Dendritic cell treated with granulocyte-macrophage colony-stimulating factor and Interleukin-4, amounts not matched to agents 40 ng/mL and 50 ng/mL, for 4 days (primary cell): ENCODE measurements around the gene NEO1.

Source experiments
- H3K27ac Mint-ChIP-seq: one replicate; pipeline ENCODE4 v1.8.0; 2022; ENCODE audit warnings: mild to moderate bottlenecking, mixed read lengths
- H3K27me3 Mint-ChIP-seq: one replicate; pipeline ENCODE4 v1.8.0; 2022; ENCODE audit warnings: mild to moderate bottlenecking, mixed read lengths
- H3K36me3 Mint-ChIP-seq: one replicate; pipeline ENCODE4 v1.8.0; 2022; ENCODE audit warnings: low read depth, mixed read lengths
- H3K4me1 Mint-ChIP-seq: one replicate; pipeline ENCODE4 v1.8.0; 2022; ENCODE audit warnings: low read depth, mixed read lengths
- H3K4me3 Mint-ChIP-seq: one replicate; pipeline ENCODE4 v1.8.0; 2022; ENCODE audit warnings: mild to moderate bottlenecking, moderate library complexity, mixed read lengths
- H3K9me3 Mint-ChIP-seq: one replicate; pipeline ENCODE4 v1.8.0; 2022; ENCODE audit warnings: mixed read lengths
- intact Hi-C: fragments of 100-400 bp; cut with micrococcal nuclease; formaldehyde crosslinking; loops from one replicate; pipeline ENCODE4 v1.15.0; 2022

The NEO1 gene

GRCh38 chr15:73120269-73120668 lies 68.0 kb downstream of the NEO1 start:
- H3K27me3 Mint-ChIP-seq, result peaks cover 32% of the 10 kb centered on the region
- H3K27ac Mint-ChIP-seq, result no peak overlapping the region
- no peaks in the 10 kb centered on the region for H3K36me3 Mint-ChIP-seq
- intact Hi-C loops, result no loop called here
- H3K9me3 Mint-ChIP-seq, result no peaks in the 10 kb centered on the region
- no peaks in the 10 kb centered on the region for H3K4me1 Mint-ChIP-seq
- no peak overlapping the region for H3K4me3 Mint-ChIP-seq

DNA sequence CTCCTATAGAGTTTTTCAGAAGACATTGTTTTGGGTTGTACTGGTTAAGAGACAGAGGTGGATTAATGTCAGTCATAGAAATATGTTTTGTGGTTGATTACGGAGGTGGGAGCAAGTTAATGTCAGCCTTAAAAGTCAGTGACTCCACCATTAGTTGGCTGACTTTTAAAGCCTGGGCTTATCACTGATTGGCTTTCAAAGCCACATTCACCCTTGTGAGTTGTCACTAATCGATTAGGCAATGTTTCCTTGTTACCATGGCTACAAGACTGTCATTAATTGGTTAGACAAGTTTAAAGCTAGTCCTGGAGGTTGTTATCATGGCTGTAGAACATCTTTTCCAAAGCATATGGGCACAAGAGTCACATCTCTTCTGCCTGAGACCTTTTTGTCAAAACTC lies 73.0 kb downstream of the NEO1 start:
- Mint-ChIP-seq H3K27ac (no peak overlapping the region), H3K9me3 (no peaks in the 10 kb centered on the region), H3K27me3 (peaks cover 15% of the 10 kb centered on the region), H3K4me1 (no peaks in the 10 kb centered on the region), H3K36me3 (no peaks in the 10 kb centered on the region), H3K4me3 (no peak overlapping the region)
- intact Hi-C loops, result no loop called here

DNA sequence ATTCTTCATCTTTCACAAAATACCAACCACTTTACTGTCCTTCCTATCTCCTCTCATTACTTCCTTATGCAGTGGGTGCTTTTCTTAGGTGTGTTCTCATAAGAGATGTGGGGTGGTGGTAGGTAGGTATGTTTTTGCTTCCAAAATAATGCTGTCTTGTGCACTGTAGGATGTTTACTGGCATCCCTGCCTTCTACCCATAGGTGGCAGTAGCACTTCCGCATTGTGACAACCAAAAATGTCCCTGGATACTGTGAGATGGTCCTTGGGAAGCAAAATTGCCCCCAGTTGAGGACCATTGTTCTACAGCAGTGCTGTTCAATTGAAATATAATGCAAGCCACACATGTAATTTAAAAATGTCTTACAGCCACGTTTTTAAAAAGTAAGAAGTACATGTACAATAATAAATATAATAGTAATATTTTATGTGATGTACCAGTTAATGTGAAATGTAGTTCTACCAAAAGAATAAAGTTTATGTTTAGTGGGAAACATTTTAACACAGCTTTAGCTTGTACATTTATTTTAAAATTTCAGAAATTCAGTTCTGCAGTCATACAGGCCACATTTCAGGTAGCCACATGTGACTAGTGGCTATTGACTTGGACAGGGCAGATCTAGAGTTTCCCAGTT lies 75.2 kb downstream of the NEO1 start:
- no peaks in the 10 kb centered on the region for H3K36me3 Mint-ChIP-seq
- H3K27me3 Mint-ChIP-seq, result peaks cover 20% of the 10 kb centered on the region
- H3K9me3 Mint-ChIP-seq, result no peaks in the 10 kb centered on the region
- intact Hi-C loops, result no loop called here
- no peak overlapping the region for H3K27ac Mint-ChIP-seq
- H3K4me1 Mint-ChIP-seq, result no peaks in the 10 kb centered on the region
- no peak overlapping the region for H3K4me3 Mint-ChIP-seq

DNA sequence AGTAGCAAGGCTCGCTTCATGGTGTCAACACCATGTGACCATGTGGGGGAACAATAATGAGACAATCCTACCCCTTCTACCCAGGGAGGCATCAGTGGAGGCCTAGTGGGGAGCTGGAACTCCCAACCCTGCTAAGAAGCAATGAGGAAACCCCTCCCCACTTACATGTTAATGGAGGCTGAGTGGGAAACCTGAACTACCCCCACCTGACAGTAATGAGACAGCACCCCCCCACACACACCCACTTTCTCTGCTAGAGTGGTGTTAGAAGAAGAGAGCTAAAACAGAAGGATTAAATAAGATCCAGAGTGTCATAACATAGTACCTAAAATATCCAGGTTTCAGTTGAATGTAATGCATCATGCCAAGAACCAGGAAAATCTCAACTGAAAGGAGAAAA lies 78.6 kb downstream of the NEO1 start:
- Mint-ChIP-seq H3K27ac (no peak overlapping the region), H3K36me3 (no peaks in the 10 kb centered on the region), H3K9me3 (no peaks in the 10 kb centered on the region), H3K4me1 (no peaks in the 10 kb centered on the region), H3K4me3 (no peak overlapping the region), H3K27me3 (peaks cover 15% of the 10 kb centered on the region)
- intact Hi-C loops, result no loop called here

GRCh38 chr15:73134196-73134595 lies 81.9 kb downstream of the NEO1 start:
- peaks cover 20% of the 10 kb centered on the region for H3K27me3 Mint-ChIP-seq
- intact Hi-C loops, result no loop called here
- H3K4me3 Mint-ChIP-seq, result no peak overlapping the region
- H3K4me1 Mint-ChIP-seq, result no peaks in the 10 kb centered on the region
- H3K36me3 Mint-ChIP-seq, result no peaks in the 10 kb centered on the region
- no peaks in the 10 kb centered on the region for H3K9me3 Mint-ChIP-seq
- H3K27ac Mint-ChIP-seq, result no peak overlapping the region

DNA sequence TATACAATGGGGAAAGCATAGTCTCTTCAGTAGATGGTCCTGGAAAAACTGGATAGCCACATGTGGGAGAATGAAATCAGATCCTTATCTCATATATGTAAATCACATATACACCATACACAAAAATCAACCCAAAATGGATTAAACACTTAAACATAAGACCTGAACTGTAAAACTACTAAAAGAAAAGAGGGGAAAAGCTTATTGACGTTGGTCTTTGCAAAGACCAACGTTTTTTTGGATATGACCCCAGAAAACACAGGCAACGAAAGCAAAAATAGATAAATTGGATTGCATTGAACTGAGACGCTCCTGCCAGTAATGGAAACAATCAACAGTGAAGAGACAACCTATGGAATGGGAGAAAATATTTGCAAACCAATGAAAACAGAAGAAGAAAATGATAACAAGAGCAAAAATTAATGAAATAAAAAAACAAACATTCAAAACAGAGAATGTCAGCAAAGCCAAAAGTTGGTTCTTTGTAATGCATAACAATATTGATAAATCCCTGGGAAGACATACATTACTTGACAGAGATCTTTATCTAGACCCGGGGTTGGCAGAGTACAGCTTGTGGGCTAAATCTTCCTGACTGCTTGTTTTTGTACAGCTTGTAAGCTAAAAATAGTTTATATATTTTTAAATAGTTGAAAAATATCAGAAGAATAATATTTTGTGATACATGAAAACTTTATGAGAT lies 86.9 kb downstream of the NEO1 start:
- Mint-ChIP-seq H3K27ac (no peak overlapping the region), H3K36me3 (no peaks in the 10 kb centered on the region), H3K27me3 (peaks cover 19% of the 10 kb centered on the region), H3K4me3 (no peak overlapping the region), H3K4me1 (peaks cover 6% of the 10 kb centered on the region), H3K9me3 (no peaks in the 10 kb centered on the region)
- intact Hi-C loops, result no loop called here

DNA sequence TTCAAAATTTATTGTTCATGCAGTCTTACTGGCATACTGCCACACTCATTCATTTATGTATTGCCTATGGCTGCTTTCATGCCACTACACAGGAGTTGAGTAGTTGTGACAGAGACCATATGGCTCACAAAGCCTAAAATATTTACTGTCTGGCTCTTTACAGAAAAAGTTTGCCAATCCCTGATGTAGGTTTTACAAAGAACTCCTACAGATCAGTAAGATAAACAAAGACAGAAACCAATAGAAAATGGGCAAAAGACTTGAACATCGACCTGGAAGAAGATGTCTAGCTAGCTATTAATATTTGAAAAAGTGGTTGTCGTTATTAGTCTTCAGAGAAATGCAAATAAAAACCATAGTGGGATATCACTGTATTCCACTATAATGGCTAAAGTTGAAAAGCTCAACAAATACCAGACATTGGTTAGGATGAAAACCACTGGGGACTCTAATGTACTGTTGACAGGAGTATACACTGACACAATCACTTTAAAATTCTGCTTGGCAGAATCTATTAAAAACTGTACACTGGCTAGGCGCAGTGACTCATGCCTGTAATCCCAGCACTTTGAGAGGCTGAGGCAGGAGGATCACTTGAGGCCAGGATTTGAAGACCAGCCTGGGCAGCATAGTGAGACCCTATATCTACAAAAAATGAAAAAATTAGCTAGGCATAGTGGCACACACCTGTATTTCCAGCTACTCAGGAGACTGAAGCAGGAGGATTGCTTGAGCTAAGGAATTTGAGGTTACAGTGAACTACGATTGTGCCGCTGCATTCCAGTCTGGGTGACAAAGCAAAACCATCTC lies 87.7 kb downstream of the NEO1 start:
- Mint-ChIP-seq H3K27ac (no peak overlapping the region), H3K4me3 (no peak overlapping the region), H3K36me3 (no peaks in the 10 kb centered on the region), H3K9me3 (no peaks in the 10 kb centered on the region), H3K27me3 (peaks cover 25% of the 10 kb centered on the region), H3K4me1 (peaks cover 6% of the 10 kb centered on the region)
- intact Hi-C loops, result no loop called here

DNA sequence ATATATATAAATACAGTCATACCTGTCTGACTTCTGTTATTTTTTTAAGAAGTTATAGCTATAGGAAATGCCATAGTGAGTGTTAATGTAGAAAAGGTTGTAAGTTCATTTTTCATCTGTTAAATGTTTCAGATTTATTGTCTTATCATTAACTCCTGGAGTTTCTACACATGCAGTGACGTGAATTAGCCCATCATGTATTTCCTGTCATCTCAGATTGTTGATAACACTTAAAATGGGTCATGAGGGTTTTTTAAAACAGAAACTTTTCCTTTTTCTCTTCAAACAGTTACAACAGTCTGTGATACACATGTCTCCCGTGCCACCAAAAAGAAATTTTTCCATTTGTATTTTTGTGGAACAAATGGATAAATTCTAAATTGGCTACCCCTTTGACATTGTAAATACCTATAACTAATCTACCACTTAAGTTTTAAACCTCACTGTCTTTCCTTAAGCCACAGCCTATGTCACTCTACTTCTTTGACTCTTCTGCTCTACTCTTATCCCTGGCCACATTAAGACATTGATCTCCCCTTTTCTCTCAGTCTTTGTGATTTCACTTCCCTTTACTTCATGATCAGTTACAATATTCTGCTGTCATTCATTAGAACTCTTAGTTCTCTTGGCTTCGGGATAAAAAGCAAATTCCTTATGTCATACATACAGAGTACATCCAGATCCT lies 89.1 kb downstream of the NEO1 start:
- intact Hi-C loops, result no loop called here
- no peak overlapping the region for H3K27ac Mint-ChIP-seq

DNA sequence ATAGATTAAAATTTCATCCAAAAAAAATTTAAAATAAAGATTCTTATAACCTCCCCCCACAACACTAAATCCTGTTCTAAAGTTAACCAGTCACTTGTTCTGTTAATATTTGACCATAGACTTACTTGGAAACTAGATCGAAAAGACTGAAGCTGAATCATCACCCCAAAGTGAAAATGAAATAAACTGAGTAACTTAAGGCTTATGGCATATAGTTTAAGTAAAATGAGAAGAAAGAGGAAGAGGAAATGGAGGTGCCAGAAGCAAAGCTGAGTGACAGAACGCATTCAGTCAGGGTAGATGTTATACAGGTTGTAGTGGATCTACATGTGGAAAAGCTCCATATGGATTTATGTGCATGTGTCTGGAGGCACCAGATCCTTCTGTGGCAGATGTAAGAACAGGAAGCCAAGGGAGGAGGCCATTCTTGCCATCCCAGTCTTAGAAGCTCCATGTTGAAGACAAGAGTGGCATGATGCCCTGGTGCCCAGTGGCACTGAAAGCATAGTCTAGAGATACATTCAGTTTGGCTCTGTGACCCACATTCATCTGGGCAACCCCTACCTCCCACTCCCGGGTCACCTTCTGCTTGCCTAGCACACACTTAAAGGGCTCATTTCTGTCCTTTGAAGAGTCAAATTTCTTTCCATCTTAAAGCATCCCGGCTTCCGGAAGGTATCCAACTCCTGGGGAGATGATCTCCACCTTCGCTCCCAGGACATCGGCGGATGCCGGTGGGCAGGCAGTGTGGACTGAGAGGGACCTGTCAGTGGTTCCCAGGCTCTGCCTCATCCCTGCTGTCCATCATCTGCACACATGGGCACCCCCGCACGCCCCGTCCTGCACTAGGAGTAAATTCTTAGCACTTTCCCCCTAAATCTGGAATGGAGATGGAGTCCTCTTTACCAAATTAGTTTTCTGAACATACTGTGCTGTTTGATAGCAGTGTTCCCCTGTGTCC lies 90.8 kb downstream of the NEO1 start:
- intact Hi-C loops, result no loop called here
- peaks cover 21% of the 10 kb centered on the region for H3K27me3 Mint-ChIP-seq
- H3K4me3 Mint-ChIP-seq, result no peak overlapping the region
- H3K9me3 Mint-ChIP-seq, result no peaks in the 10 kb centered on the region
- H3K36me3 Mint-ChIP-seq, result no peaks in the 10 kb centered on the region
- no peak overlapping the region for H3K27ac Mint-ChIP-seq
- peaks cover 6% of the 10 kb centered on the region for H3K4me1 Mint-ChIP-seq

More for the DNA sequence above, 89.1 kb downstream of the NEO1 start:
- Mint-ChIP-seq H3K9me3 (no peaks in the 10 kb centered on the region), H3K36me3 (no peaks in the 10 kb centered on the region), H3K4me3 (no peak overlapping the region), H3K4me1 (peaks cover 6% of the 10 kb centered on the region), H3K27me3 (peaks cover 27% of the 10 kb centered on the region)

DNA sequence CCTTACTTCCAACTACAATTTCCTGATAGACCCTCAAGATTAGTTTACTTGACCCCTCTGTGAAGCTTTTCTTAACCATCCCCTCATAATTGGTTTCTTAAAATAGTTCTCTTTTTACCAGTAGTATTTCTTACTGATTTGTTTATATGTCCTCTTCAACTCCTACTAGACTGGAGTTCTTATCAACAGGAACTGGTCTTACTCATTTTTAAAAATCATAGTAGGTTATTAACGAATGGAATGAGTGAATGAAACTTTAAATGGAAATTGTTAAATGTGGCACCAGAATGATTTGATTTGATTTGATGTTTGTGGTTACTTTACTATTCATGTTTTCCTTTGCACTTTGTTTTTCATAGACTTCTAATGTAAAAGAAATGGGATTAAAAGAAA lies 91.5 kb downstream of the NEO1 start:
- Mint-ChIP-seq H3K27ac (no peak overlapping the region), H3K36me3 (no peaks in the 10 kb centered on the region), H3K4me3 (no peak overlapping the region), H3K9me3 (no peaks in the 10 kb centered on the region), H3K27me3 (peaks cover 21% of the 10 kb centered on the region), H3K4me1 (peaks cover 6% of the 10 kb centered on the region)
- intact Hi-C loops, result no loop called here

DNA sequence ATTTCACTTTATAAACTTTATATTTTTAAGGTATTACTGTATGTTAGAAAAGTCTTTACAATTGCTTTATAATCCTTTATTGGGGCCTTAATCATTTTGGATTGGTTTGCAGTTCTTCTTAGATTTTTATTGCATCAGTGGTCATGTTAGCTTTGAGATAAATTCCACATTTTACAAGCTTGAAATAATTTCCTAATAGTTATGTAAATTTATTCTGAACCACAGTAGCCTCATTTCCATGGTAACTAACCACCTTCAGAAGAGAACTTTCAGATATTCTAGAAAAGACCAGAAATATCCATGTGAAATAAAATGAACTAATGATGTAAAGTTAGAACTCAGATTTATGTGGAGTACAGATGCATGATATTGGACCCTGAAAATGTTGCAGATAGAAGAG lies 94.2 kb downstream of the NEO1 start:
- intact Hi-C loops, result no loop called here
- H3K4me1 Mint-ChIP-seq, result peaks cover 6% of the 10 kb centered on the region

GRCh38 chr15:73150831-73151230 lies 98.6 kb downstream of the NEO1 start:
- intact Hi-C loops, result no loop called here
- peaks cover 34% of the 10 kb centered on the region for H3K9me3 Mint-ChIP-seq
- no peaks in the 10 kb centered on the region for H3K4me1 Mint-ChIP-seq
- H3K4me3 Mint-ChIP-seq, result no peak overlapping the region
- H3K27me3 Mint-ChIP-seq, result peaks cover 4% of the 10 kb centered on the region
- H3K27ac Mint-ChIP-seq, result no peak overlapping the region
- H3K36me3 Mint-ChIP-seq, result no peaks in the 10 kb centered on the region

More for the DNA sequence above, 94.2 kb downstream of the NEO1 start:
- Mint-ChIP-seq H3K9me3 (peaks cover 8% of the 10 kb centered on the region), H3K27me3 (peaks cover 19% of the 10 kb centered on the region), H3K27ac (no peak overlapping the region), H3K4me3 (no peak overlapping the region), H3K36me3 (no peaks in the 10 kb centered on the region)

DNA sequence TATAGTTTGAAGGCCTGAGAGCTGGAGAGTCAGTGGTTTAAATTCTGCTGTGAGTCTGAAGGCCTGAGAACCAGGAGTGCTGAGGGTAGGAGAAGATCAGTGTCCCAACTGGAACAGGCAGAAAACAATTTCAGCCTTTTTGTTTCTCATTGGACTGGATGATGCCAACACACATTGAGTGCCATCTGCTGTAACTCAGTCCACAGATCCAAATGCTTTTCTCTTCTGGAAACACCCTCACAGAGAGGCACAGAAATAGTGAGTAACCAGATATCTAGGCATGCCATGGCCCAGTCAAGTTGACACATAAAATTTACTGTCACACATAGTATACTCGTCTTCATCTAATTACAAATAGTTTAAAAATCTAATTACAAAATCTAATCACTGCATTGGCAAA lies 100.8 kb downstream of the NEO1 start:
- Mint-ChIP-seq H3K36me3 (no peaks in the 10 kb centered on the region), H3K4me1 (no peaks in the 10 kb centered on the region), H3K9me3 (peaks cover 40% of the 10 kb centered on the region), H3K4me3 (no peak overlapping the region), H3K27me3 (peaks cover 3% of the 10 kb centered on the region), H3K27ac (no peak overlapping the region)
- intact Hi-C loops, result no loop called here
